ENCODE measurements around the gene AHRR. TPM values are rescaled to one million over a fixed set of nuclear protein-coding genes. Genes with fewer than 3 reads are reported as not detected.

AHRR gene
- total RNA-seq, 1 experiment from 2014 or later: 3.2 TPM

- DNase-seq (ENCODE audit: unreplicated experiment): no peak
- no peak for TF ChIP-seq CTCF (IDR thresholded peaks at IDR 0.05; ENCODE audit: unreplicated experiment)
- Mint-ChIP-seq H3K36me3 (ENCODE audit: insufficient read depth, unreplicated experiment) (peaks cover 5% of the 10 kb centered on the region), H3K27me3 (ENCODE audit: insufficient read depth, unreplicated experiment) (peaks cover under 1% of the 10 kb centered on the region), H3K4me1 (ENCODE audit: insufficient read depth, unreplicated experiment) (no peaks in the 10 kb centered on the region), H3K9me3 (ENCODE audit: unreplicated experiment) (no peaks in the 10 kb centered on the region), H3K4me3 (ENCODE audit: unreplicated experiment) (no peak overlapping the region), H3K27ac (ENCODE audit: low read depth, unreplicated experiment) (no peak overlapping the region)
- POLR2A ChIA-PET: no interaction called here
- intact Hi-C loops (cut with micrococcal nuclease): no loop called here
- CTCF ChIA-PET: no interaction called here
- BruUV-seq (replicated peaks): no TSS peak
Observed at GRCh38 chr5:483011-483410, 161.5 kb downstream of the AHRR start.

- peaks cover 5% of the 10 kb centered on the region for H3K36me3 Mint-ChIP-seq (ENCODE audit: insufficient read depth, unreplicated experiment)
- ChIA-PET POLR2A (no interaction called here), CTCF (no interaction called here)
- no TSS peak for BruUV-seq (replicated peaks)
- no peaks in the 10 kb centered on the region for H3K4me1 Mint-ChIP-seq (ENCODE audit: insufficient read depth, unreplicated experiment)
- H3K27me3 Mint-ChIP-seq (ENCODE audit: insufficient read depth, unreplicated experiment): no peaks in the 10 kb centered on the region
- DNase-seq (ENCODE audit: unreplicated experiment): no peak
- intact Hi-C loops (cut with micrococcal nuclease): no loop called here
- TF ChIP-seq CTCF (IDR thresholded peaks at IDR 0.05; ENCODE audit: unreplicated experiment): no peak
- no peak overlapping the region for H3K27ac Mint-ChIP-seq (ENCODE audit: low read depth, unreplicated experiment)
- no peaks in the 10 kb centered on the region for H3K9me3 Mint-ChIP-seq (ENCODE audit: unreplicated experiment)
- H3K4me3 Mint-ChIP-seq (ENCODE audit: unreplicated experiment): no peak overlapping the region
Observed at GRCh38 chr5:483434-484140, 162.1 kb downstream of the AHRR start.

GRCh38 chr5:484556-484955 is 163.0 kb downstream of the AHRR start:
- no TSS peak for BruUV-seq (replicated peaks)
- TF ChIP-seq CTCF (IDR thresholded peaks at IDR 0.05; ENCODE audit: unreplicated experiment): no peak
- POLR2A ChIA-PET: no interaction called here
- Mint-ChIP-seq H3K36me3 (ENCODE audit: insufficient read depth, unreplicated experiment) (peaks cover 5% of the 10 kb centered on the region), H3K9me3 (ENCODE audit: unreplicated experiment) (no peaks in the 10 kb centered on the region), H3K27me3 (ENCODE audit: insufficient read depth, unreplicated experiment) (no peaks in the 10 kb centered on the region), H3K27ac (ENCODE audit: low read depth, unreplicated experiment) (no peak overlapping the region), H3K4me3 (ENCODE audit: unreplicated experiment) (no peak overlapping the region), H3K4me1 (ENCODE audit: insufficient read depth, unreplicated experiment) (no peaks in the 10 kb centered on the region)
- DNase-seq (ENCODE audit: unreplicated experiment): no peak
- intact Hi-C loops (cut with micrococcal nuclease): no loop called here
- CTCF ChIA-PET: no interaction called here

- no peaks in the 10 kb centered on the region for H3K4me1 Mint-ChIP-seq (ENCODE audit: insufficient read depth, unreplicated experiment)
- intact Hi-C loops (cut with micrococcal nuclease): no loop called here
- H3K36me3 Mint-ChIP-seq (ENCODE audit: insufficient read depth, unreplicated experiment): peaks cover 5% of the 10 kb centered on the region
- ChIA-PET POLR2A (no interaction called here), CTCF (interaction anchor here (0.6 kb wide), 1 partner anchor 295 kb away, joined by 3 read pairs; no protein-coding TSS in a partner anchor)
- TF ChIP-seq CTCF (IDR thresholded peaks at IDR 0.05; ENCODE audit: unreplicated experiment): no peak
- BruUV-seq (replicated peaks): no TSS peak
- no peaks in the 10 kb centered on the region for H3K9me3 Mint-ChIP-seq (ENCODE audit: unreplicated experiment)
- no peak overlapping the region for H3K4me3 Mint-ChIP-seq (ENCODE audit: unreplicated experiment)
- no peaks in the 10 kb centered on the region for H3K27me3 Mint-ChIP-seq (ENCODE audit: insufficient read depth, unreplicated experiment)
- DNase-seq (ENCODE audit: unreplicated experiment): no peak
- H3K27ac Mint-ChIP-seq (ENCODE audit: low read depth, unreplicated experiment): no peak overlapping the region
Observed at GRCh38 chr5:485113-485945, 163.8 kb downstream of the AHRR start.
